ENCODE measurements around the gene GNAI2. TPM values are rescaled to one million over a fixed set of nuclear protein-coding genes. Genes with fewer than 3 reads are reported as not detected.

GNAI2 gene
- total and polyA plus RNA-seq, 2 donors (not counting 3 experiments of a cell fraction or from before 2014, with no cell fraction given): 767 to 1,875 TPM

GRCh38 chr3:50269977-50270413, 34.0 kb downstream of the GNAI2 start:
- POLR2A ChIA-PET: interaction anchor here (1.6 kb wide), 1 partner anchor 24 kb away, joined by 3 read pairs; no protein-coding TSS in a partner anchor

More at GRCh38 chr3:50269977-50270413, 34.0 kb downstream of the GNAI2 start:
- CTCF ChIA-PET: interaction anchor here (1.0 to 3.7 kb wide), 7 partner anchors 10 to 75 kb away, joined by 3 to 26 read pairs (median 5); no protein-coding TSS in a partner anchor
- H4K20me1 ChIP-seq (replicated peaks; ENCODE audit: control insufficient read depth, extremely low read depth, insufficient read depth, low read length): no peaks in the 10 kb centered on the region
- intact Hi-C loops (cut with micrococcal nuclease) (loop anchor here (2.0 to 10.0 kb wide), 2 partner anchors 15 to 145 kb away; no protein-coding TSS in a partner anchor), dilution Hi-C loops (cut with MboI; ENCODE audit: extremely low pct_ligation_motif_present, low sequenced_read_pairs) (no loop called here)
- no peaks in the 10 kb centered on the region for H3K9me3 ChIP-seq (replicated peaks; ENCODE audit: control insufficient read depth, insufficient read depth, low read length)
- H3K79me2 ChIP-seq (ENCODE audit: control insufficient read depth, insufficient read depth, low read length): no peaks in the 10 kb centered on the region
- H3K9ac ChIP-seq (replicated peaks; ENCODE audit: extremely low read depth, insufficient read depth, low read length): no peak overlapping the region
- no peaks in the 10 kb centered on the region for H3K9me1 ChIP-seq (replicated peaks; ENCODE audit: control insufficient read depth, extremely low read depth, insufficient read depth, low read length)
- H3K27ac ChIP-seq (ENCODE audit: insufficient read depth, low read depth, low read length): no peak overlapping the region
- BruUV-seq (replicated peaks): no TSS peak
- H3K36me3 ChIP-seq (ENCODE audit: control insufficient read depth in 2 of 2, extremely low read depth in 1 of 2, insufficient read depth in 2 of 2, low read length in 2 of 2): no peaks in the 10 kb centered on the region
- no peak overlapping the region for H2AFZ ChIP-seq (ENCODE audit: low read depth, low read length)
- no peak overlapping the region for H3K4me3 ChIP-seq (replicated peaks in 1 of 3; ENCODE audit: insufficient read depth in 1 of 3, low read depth in 1 of 3, low read length in 3 of 3)
- peaks cover 2% of the 10 kb centered on the region for H3K4me1 ChIP-seq (ENCODE audit: control insufficient read depth, extremely low read depth, insufficient read depth, low read length)
- H3K4me2 ChIP-seq (ENCODE audit: insufficient read depth, low read length): no peak overlapping the region
- H3K27me3 ChIP-seq (ENCODE audit: control insufficient read depth in 2 of 2, insufficient read depth in 2 of 2, low read length in 2 of 2): peaks cover 7% of the 10 kb centered on the region in 2 experiments
- DNase-seq (ENCODE audit: low read depth, low spot score): no peak
- no peak for FAIRE-seq
- TF ChIP-seq GATA2 (IDR thresholded peaks at IDR 0.05; ENCODE audit: insufficient read depth, insufficient read length, low read depth, low read length) (no peak), POLR2AphosphoS5 (IDR thresholded peaks at IDR 0.05; ENCODE audit: insufficient read depth, low read depth, low read length) (no peak), MAX (IDR thresholded peaks at IDR 0.05; ENCODE audit: insufficient read depth, insufficient read length) (no peak), JUN (IDR thresholded peaks at IDR 0.05; ENCODE audit: borderline replicate concordance, insufficient read depth, insufficient read length, low read depth) (no peak), POLR2A (IDR thresholded peaks at IDR 0.05; ENCODE audit: low read depth, low read length) (no peak), MYC (IDR thresholded peaks at IDR 0.05; ENCODE audit: low read depth, low read length) (no peak), FOS (IDR thresholded peaks at IDR 0.05; ENCODE audit: borderline replicate concordance, insufficient read depth, low read length) (no peak), EZH2 (IDR thresholded peaks at IDR 0.05; ENCODE audit: borderline replicate concordance, low read depth, low read length, severe bottlenecking) (no peak), CTCF (IDR thresholded peaks at IDR 0.05; ENCODE audit: extremely low read depth in 1 of 2, insufficient read depth in 1 of 2, low read depth in 1 of 2, low read length in 2 of 2) (no peak)

Measured in endothelial cell of umbilical vein (primary cell).